NB4 (cell line): Measurements from ENCODE around the gene KLLN.

Experiments
- DNase-seq: peaks from one replicate; pipeline ENCODE4 v3.0.0; 2010; ENCODE audit warnings: low read depth
- H3K4me3 ChIP-seq: one replicate; pipeline ENCODE4 v1.5.1; 2011; ENCODE audit warnings: mild to moderate bottlenecking, low read depth, low read length, moderate library complexity
- MYC ChIP-seq: IDR thresholded peaks from 2 replicates; pipeline ENCODE4 v1.6.1; 2011; ENCODE audit warnings: low read depth, low read length
- POLR2A ChIP-seq: IDR thresholded peaks from 2 replicates; pipeline ENCODE4 v1.6.1; 2011; ENCODE audit warnings: mild to moderate bottlenecking; ENCODE audit not compliant: insufficient read length; ENCODE audit errors: extremely low read depth
- TF ChIP-seq, protein P1 (sequence below): IDR thresholded peaks from one replicate; pipeline ENCODE4 v1.5.1; 2012; ENCODE audit warnings: low read depth, low read length
- TF ChIP-seq, protein P2 (sequence below): IDR thresholded peaks from 2 replicates; pipeline ENCODE4 v1.6.1; 2011; ENCODE audit warnings: low read depth, low read length

Gene KLLN

GRCh38 chr10:87817609-87818504, 45.5 kb downstream of the KLLN start, which contains the start of gene ATAD1:
TSS of gene ATAD1 (minus strand) at chr10:87818226. CDS start at chr10:87814599, 3,627 bp downstream.
- peak within 1 kb of the TSS; percentile 76 for H3K4me3 ChIP-seq
- DNase-seq: peak; percentile 96
- TF ChIP-seq, protein P1, sequence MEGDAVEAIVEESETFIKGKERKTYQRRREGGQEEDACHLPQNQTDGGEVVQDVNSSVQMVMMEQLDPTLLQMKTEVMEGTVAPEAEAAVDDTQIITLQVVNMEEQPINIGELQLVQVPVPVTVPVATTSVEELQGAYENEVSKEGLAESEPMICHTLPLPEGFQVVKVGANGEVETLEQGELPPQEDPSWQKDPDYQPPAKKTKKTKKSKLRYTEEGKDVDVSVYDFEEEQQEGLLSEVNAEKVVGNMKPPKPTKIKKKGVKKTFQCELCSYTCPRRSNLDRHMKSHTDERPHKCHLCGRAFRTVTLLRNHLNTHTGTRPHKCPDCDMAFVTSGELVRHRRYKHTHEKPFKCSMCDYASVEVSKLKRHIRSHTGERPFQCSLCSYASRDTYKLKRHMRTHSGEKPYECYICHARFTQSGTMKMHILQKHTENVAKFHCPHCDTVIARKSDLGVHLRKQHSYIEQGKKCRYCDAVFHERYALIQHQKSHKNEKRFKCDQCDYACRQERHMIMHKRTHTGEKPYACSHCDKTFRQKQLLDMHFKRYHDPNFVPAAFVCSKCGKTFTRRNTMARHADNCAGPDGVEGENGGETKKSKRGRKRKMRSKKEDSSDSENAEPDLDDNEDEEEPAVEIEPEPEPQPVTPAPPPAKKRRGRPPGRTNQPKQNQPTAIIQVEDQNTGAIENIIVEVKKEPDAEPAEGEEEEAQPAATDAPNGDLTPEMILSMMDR: peak; percentile 15
- TF ChIP-seq MYC (peak; percentile 79), POLR2A (peak; percentile 92)
- TF ChIP-seq, protein P2, sequence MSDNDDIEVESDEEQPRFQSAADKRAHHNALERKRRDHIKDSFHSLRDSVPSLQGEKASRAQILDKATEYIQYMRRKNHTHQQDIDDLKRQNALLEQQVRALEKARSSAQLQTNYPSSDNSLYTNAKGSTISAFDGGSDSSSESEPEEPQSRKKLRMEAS: peak; percentile 67

DNA sequence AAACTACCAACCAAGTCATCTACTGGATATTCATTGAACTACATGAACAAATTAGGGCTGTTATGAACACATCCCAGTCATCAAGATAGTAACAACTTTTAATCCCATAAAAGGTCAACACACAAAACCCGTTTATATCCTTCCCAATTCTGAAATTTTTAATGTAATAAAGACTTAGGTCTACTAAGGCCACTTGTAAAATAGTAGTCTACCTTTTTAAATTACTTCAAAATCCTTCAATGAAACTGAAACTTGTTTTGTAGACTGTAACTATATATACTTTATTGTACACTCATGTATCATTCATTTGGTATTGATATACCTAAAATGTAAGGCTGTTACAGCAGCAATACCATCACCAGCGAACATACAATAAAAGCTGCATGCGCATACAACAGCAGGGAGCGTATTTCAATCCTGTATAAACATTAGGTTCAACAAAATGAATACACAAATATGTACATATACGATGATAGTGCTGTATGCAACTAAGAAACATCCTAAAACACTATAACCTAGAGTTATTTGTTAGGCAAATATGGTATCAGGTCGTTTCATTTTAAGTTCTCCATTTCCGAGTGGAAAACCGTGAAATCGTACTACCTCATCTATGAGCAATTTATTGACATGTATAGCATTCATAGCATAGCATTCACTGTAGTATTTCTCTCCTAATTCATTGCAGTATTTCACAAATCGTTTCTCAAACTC, 46.3 kb downstream of the KLLN start:
- H3K4me3 ChIP-seq: peak overlapping the region; percentile 76
- peak; percentile 25 for DNase-seq
- TF ChIP-seq, protein P2: peak; percentile 19; the same call in 1 of the 2 replicates
- no peak for TF ChIP-seq MYC

DNA sequence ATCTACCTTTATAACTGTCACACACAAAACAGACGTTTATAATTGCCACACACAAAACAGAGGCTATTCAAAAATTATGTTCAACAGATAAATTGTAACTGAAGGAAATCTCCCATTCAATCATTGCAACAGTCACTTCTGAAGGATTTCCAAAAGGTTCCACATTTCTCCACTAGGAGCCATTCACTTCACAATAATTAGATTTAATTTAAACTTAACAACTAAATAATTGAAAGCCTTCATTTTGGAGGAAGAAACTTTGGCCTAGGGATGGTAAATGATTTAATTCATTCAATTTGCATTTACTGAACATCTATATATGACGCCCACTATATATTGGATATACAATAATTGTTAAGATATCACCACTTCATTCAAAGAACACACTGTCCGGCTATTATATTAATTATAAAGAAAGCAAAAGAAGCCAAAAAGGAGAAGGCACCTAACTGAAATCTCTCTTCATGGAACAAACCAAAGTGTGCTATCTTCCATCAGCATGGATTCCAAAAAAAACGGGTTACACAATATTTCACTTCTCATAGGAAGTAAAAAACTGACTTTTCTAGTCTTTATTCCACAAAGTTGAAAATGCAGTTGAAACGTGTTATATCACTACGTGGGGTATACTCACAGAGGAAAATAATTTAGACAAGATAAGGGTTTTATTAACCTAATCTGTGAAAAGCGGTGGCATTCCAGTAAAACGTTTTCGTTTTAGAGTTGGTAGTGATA, 47.0 kb downstream of the KLLN start:
- H3K4me3 ChIP-seq: peak overlapping the region; percentile 76
- TF ChIP-seq POLR2A: no peak
- TF ChIP-seq, protein P2: no peak
- TF ChIP-seq, protein P1: no peak
- no peak for TF ChIP-seq MYC
- peak; percentile 25 for DNase-seq
